Esophagus squamous epithelium (tissue), 4 donors: ENCODE data around the gene PPP1R3A.

Source experiments
- CTCF ChIP-seq, 6 experiments: fragments of 450-650 bp in 4 of 6; fragments of 200-600 bp in 2 of 6; sonication (generic) in 2 of 6; IDR thresholded peaks; one replicate each; pipeline ENCODE4 v1.5.1; 2016 to 2019; ENCODE audit warnings: antibody characterized with exemption in 6 of 6, mild to moderate bottlenecking in 4 of 6, moderate library complexity in 4 of 6
- POLR2A ChIP-seq, 4 donors: fragments of 450-650 bp; IDR thresholded peaks; one replicate each; pipeline ENCODE4 v1.6.1; 2017; ENCODE audit warnings: antibody characterized with exemption in 4 of 4, mild to moderate bottlenecking in 4 of 4, moderate library complexity in 3 of 4

DNA sequence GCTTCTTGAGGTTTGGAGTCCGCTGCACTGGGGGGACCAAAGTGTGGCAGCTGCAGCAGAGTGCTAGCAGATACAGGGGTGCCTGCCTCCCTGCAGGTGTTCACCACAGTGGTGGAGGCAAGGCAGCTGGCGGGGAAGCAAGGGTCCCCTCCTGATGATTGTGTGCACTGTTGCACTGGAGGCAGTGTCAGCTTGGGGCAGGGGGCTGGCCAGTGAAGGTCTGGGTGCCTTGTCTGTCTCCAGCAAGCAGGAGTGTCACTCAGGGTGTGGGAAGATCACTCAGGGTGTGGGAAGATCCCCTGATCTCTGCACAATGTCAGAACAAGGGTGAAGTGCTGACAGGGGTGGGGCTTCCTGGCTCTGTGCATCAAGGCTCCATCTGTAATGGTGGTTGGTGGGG is 36.3 kb upstream of the PPP1R3A start:
- TF ChIP-seq CTCF (IDR thresholded peaks at IDR 0.05) (no peak), POLR2A (IDR thresholded peaks at IDR 0.05) (no peak)
